GM19395 (cell line): ENCODE measurements around the gene MIR17HG.
"Not testable (repeated sequence)": the region's sequence is repeated elsewhere in the genome, so short reads cannot be mapped to it uniquely, and the experiment has no call there.

Source experiments
- ATAC-seq: cut with Tn5 transposase; IDR thresholded peaks from one replicate; pipeline ENCODE4 v1.9.1; 2021; ENCODE audit warnings: mild to moderate bottlenecking, moderate library complexity; ENCODE audit not compliant: unreplicated experiment

The MIR17HG gene

GRCh38 chr13:91346850-91347201 lies 661 bp upstream of the MIR17HG start:
- ATAC-seq = peak; percentile 39

GRCh38 chr13:91347996-91348905 lies 764 bp downstream of the MIR17HG start:
- ATAC-seq = peak; percentile 35

- ATAC-seq = peak; percentile 53
These were observed 1.5 kb downstream of the MIR17HG start for GRCh38 chr13:91348906-91349435.

GRCh38 chr13:91349992-91350911 lies 2.8 kb downstream of the MIR17HG start:
- ATAC-seq = no peak

- no peak for ATAC-seq
These were observed 3.6 kb downstream of the MIR17HG start for GRCh38 chr13:91351123-91351522.

- ATAC-seq = no peak
These were observed 4.5 kb downstream of the MIR17HG start for GRCh38 chr13:91351980-91352379.

GRCh38 chr13:91352891-91353290 lies 5.4 kb downstream of the MIR17HG start:
- not testable (repeated sequence) for ATAC-seq

GRCh38 chr13:91353494-91353893 lies 6.0 kb downstream of the MIR17HG start:
- no peak for ATAC-seq

GRCh38 chr13:91355099-91355825 lies 7.8 kb downstream of the MIR17HG start:
- no peak for ATAC-seq

GRCh38 chr13:91355826-91356710 lies 8.6 kb downstream of the MIR17HG start:
- ATAC-seq = no peak

GRCh38 chr13:91356919-91357612 lies 9.6 kb downstream of the MIR17HG start:
- ATAC-seq = no peak

GRCh38 chr13:91357613-91358386 lies 10.3 kb downstream of the MIR17HG start:
- no peak for ATAC-seq

- no peak for ATAC-seq
These were observed 10.9 kb downstream of the MIR17HG start for GRCh38 chr13:91358387-91358782.

- ATAC-seq = no peak
These were observed 11.6 kb downstream of the MIR17HG start for GRCh38 chr13:91359111-91359510.

GRCh38 chr13:91359631-91360030 lies 12.1 kb downstream of the MIR17HG start:
- no peak for ATAC-seq

- ATAC-seq = no peak
These were observed 12.8 kb downstream of the MIR17HG start for GRCh38 chr13:91360246-91360751.

- no peak for ATAC-seq
These were observed 14.3 kb downstream of the MIR17HG start for GRCh38 chr13:91361755-91362271.

GRCh38 chr13:91362908-91363307 lies 15.4 kb downstream of the MIR17HG start:
- ATAC-seq = no peak
